ENCODE measurements around the gene MAP3K6.

Gene MAP3K6

GRCh38 chr1:27356619-27357280, 10.0 kb downstream of the MAP3K6 start:
- in situ Hi-C loops (cut with MboI; ENCODE audit: low sequenced_read_pairs, unreplicated experiment) = no loop called here
- TF ChIP-seq CTCF (IDR thresholded peaks at IDR 0.05; ENCODE audit: borderline replicate concordance, control extremely low read depth, extremely low read depth, insufficient read depth, missing control alignments) = no peak
- no peak for DNase-seq (ENCODE audit: low spot score)

GRCh38 chr1:27356277-27356618, 10.5 kb downstream of the MAP3K6 start:
- in situ Hi-C loops (cut with MboI; ENCODE audit: low sequenced_read_pairs, unreplicated experiment) = no loop called here
- TF ChIP-seq CTCF (IDR thresholded peaks at IDR 0.05; ENCODE audit: borderline replicate concordance, control extremely low read depth, extremely low read depth, insufficient read depth, missing control alignments) = no peak

GRCh38 chr1:27355683-27356082, 11.1 kb downstream of the MAP3K6 start:
- in situ Hi-C loops (cut with MboI; ENCODE audit: low sequenced_read_pairs, unreplicated experiment) = no loop called here
- TF ChIP-seq CTCF (IDR thresholded peaks at IDR 0.05; ENCODE audit: borderline replicate concordance, control extremely low read depth, extremely low read depth, insufficient read depth, missing control alignments) = no peak

More at GRCh38 chr1:27356277-27356618, 10.5 kb downstream of the MAP3K6 start:
- no peak for DNase-seq (ENCODE audit: low spot score)

GRCh38 chr1:27353629-27354028, 13.1 kb downstream of the MAP3K6 start:
- TF ChIP-seq CTCF (IDR thresholded peaks at IDR 0.05; ENCODE audit: borderline replicate concordance, control extremely low read depth, extremely low read depth, insufficient read depth, missing control alignments) = no peak
- in situ Hi-C loops (cut with MboI; ENCODE audit: low sequenced_read_pairs, unreplicated experiment) = no loop called here
- no peak for DNase-seq (ENCODE audit: low spot score)

More at GRCh38 chr1:27355683-27356082, 11.1 kb downstream of the MAP3K6 start:
- no peak for DNase-seq (ENCODE audit: low spot score)

DNA sequence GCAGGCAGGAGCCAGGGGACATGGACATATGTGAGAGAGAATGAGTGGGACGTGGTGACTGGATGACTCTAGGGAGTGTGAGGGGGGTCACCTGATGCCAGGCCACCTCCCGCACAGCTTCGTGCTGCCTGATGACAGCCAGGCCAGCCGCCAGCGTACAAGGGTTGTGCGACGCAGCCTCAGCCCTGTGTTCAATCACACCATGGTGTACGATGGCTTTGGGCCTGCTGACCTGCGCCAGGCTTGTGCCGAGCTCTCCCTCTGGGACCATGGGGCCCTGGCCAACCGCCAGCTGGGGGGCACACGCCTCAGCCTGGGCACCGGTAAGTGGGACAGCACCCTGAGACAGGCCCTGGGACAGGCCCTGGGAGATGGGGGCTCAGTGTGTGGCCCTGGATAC, 13.6 kb downstream of the MAP3K6 start:
- TF ChIP-seq CTCF (IDR thresholded peaks at IDR 0.05; ENCODE audit: borderline replicate concordance, control extremely low read depth, extremely low read depth, insufficient read depth, missing control alignments) = no peak

DNA sequence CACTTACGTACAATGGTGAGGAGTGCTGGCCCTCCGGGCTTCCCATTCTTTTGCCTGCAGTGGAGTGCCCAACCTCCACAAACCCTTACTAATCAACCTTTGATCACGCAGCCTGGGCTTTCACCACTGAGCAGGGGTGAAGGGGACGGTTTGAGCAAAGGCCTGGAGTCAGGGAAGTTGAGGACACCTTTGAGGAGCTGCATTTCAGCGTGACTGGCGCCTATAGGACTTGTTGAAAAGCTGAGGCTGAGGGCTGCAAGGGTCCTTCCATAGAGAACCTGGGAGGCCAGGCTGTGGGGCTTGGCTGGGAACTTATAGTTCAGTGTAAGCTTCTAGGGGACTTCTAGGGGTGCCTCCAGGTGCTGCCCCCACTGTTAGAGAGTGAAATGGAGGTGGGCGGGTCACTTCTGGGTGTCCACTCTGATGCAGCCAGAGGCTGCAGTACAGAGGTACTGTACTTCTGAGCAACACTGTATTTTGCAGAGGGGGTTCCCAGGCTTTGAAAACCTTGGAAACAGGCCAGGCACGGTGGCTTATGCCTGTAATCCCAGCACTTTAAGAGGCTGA, 15.1 kb downstream of the MAP3K6 start:
- no peak for DNase-seq (ENCODE audit: low spot score)
- in situ Hi-C loops (cut with MboI; ENCODE audit: low sequenced_read_pairs, unreplicated experiment) = no loop called here
- no peak for TF ChIP-seq CTCF (IDR thresholded peaks at IDR 0.05; ENCODE audit: borderline replicate concordance, control extremely low read depth, extremely low read depth, insufficient read depth, missing control alignments)

More for the DNA sequence above, 13.6 kb downstream of the MAP3K6 start:
- in situ Hi-C loops (cut with MboI; ENCODE audit: low sequenced_read_pairs, unreplicated experiment) = no loop called here
- DNase-seq (ENCODE audit: low spot score) = no peak

Measured in GM13976 (cell line).